Esophagus muscularis mucosa (tissue), 4 donors: Measurements from ENCODE around the gene GALNTL6. TPM values are rescaled to one million over a fixed set of nuclear protein-coding genes. Genes with fewer than 3 reads are reported as not detected.

Experiments
- DNase-seq: peaks from one replicate; pipeline ENCODE4 v3.0.0-alpha.2; 2017; ENCODE audit errors: extremely low spot score
- H3K27ac ChIP-seq, 4 donors: fragments of 200-600 bp; sonication (generic); replicated peaks in 1 of 4; 1 replicate in 3 of 4; 2 replicates in 1 of 4; pipeline ENCODE4 v1.5.1; 2016 to 2019; ENCODE audit warnings: mild to moderate bottlenecking in 1 of 4
- H3K27me3 ChIP-seq, 4 donors: fragments of 200-600 bp; sonication (generic); one replicate each; pipeline versions ENCODE4 v1.5.1 to v1.6.0; 2016 to 2019
- H3K36me3 ChIP-seq, 4 donors: fragments of 200-600 bp; sonication (generic); one replicate each; pipeline ENCODE4 v1.5.1; 2016 to 2019
- H3K4me1 ChIP-seq, 4 donors: fragments of 200-600 bp; sonication (generic); one replicate each; pipeline ENCODE4 v1.5.1; 2016 to 2019
- H3K4me3 ChIP-seq, 4 donors: fragments of 200-600 bp; sonication (generic); 1 replicate in 2 of 4; 2 replicates in 2 of 4; pipeline ENCODE4 v1.5.1; 2016 to 2019; ENCODE audit warnings: mild to moderate bottlenecking in 4 of 4, moderate library complexity in 1 of 4
- H3K9me3 ChIP-seq, 4 donors: fragments of 200-600 bp; sonication (generic); 1 replicate in 3 of 4; 2 replicates in 1 of 4; pipeline ENCODE4 v1.5.1; 2016 to 2019
- EP300 ChIP-seq: sonication (generic); formaldehyde crosslinking; IDR thresholded peaks from one replicate; pipeline ENCODE4 v1.6.1; 2017; ENCODE audit warnings: antibody characterized with exemption
- POLR2A ChIP-seq: fragments of 450-650 bp; IDR thresholded peaks from one replicate; pipeline ENCODE4 v1.6.1; 2017; ENCODE audit warnings: antibody characterized with exemption, moderate library complexity, mild to moderate bottlenecking, low read depth
- POLR2AphosphoS5 ChIP-seq, 2 donors: sonication (generic); formaldehyde crosslinking; IDR thresholded peaks; one replicate each; pipeline ENCODE4 v1.6.1; 2017; ENCODE audit warnings: antibody characterized with exemption in 2 of 2
- WGBS: methylation state at CpG from one replicate; pipeline ENCODE4 v1.1.5; 2018; 5-methylcytosine and 5-hydroxymethylcytosine counted together
- intact Hi-C: fragments of 100-400 bp; cut with DNase I; formaldehyde crosslinking; loops from one replicate; pipeline ENCODE4 v1.15.1; 2023
- total RNA-seq, 4 donors: library from RNA; depleted of rRNA; stranded (reverse); fragments of >200 nt; gene quantifications; one replicate each; pipeline versions ENCODE4 v1.1.0 to v1.2.1, GENCODE V29; 2016
- TF ChIP-seq, protein P1 (sequence below), 3 experiments: fragments of 200-600 bp in 2 of 3; fragments of 450-650 bp in 1 of 3; sonication (generic) in 2 of 3; IDR thresholded peaks; one replicate each; pipeline ENCODE4 v1.5.1; 2017 to 2019; ENCODE audit warnings: antibody characterized with exemption in 3 of 3, mild to moderate bottlenecking in 2 of 3, moderate library complexity in 1 of 3

Gene GALNTL6
- total RNA-seq, 4 donors from 2014 or later, result 0.33 to 0.42 TPM; not detected in 2

DNA sequence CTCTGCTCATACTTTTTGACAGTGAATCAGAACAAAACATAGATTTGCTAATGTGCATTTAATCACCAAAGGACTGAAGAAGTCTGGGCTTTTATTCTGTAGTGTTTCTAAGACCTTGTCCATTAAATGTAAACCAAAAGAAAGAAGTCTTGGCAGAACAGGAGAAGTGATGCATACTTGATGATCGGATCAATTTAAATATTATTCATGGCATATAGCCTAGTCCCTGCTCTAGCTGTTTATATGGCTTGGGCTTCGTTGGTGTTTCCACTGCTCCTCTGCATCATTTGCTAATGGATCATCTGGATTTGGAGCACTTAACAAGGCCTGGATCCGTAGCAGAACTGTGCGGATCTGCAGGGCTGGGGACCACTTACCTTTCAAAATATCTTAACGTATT lies 566.6 kb downstream of the GALNTL6 start:
- Histone ChIP-seq H3K36me3 (no peaks in the 10 kb centered on the region), H3K4me1 (peaks cover 0 to 11% (median 7%) of the 10 kb centered on the region in 4 donors), H3K9me3 (no peaks in the 10 kb centered on the region), H3K27ac (no peak overlapping the region), H3K27me3 (peaks cover 0 to 5% (median 0%) of the 10 kb centered on the region in 4 donors), H3K4me3 (no peak overlapping the region)
- intact Hi-C loops, result no loop called here
- DNase-seq, result no peak
- TF ChIP-seq POLR2A (no peak), POLR2AphosphoS5 (IDR thresholded peaks at IDR 0.05) (no peak), EP300 (no peak)
- TF ChIP-seq, protein P1, sequence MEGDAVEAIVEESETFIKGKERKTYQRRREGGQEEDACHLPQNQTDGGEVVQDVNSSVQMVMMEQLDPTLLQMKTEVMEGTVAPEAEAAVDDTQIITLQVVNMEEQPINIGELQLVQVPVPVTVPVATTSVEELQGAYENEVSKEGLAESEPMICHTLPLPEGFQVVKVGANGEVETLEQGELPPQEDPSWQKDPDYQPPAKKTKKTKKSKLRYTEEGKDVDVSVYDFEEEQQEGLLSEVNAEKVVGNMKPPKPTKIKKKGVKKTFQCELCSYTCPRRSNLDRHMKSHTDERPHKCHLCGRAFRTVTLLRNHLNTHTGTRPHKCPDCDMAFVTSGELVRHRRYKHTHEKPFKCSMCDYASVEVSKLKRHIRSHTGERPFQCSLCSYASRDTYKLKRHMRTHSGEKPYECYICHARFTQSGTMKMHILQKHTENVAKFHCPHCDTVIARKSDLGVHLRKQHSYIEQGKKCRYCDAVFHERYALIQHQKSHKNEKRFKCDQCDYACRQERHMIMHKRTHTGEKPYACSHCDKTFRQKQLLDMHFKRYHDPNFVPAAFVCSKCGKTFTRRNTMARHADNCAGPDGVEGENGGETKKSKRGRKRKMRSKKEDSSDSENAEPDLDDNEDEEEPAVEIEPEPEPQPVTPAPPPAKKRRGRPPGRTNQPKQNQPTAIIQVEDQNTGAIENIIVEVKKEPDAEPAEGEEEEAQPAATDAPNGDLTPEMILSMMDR (IDR thresholded peaks at IDR 0.05), result no peak
- 35% methylated on average over 5 of the region's 5 CpGs for WGBS

DNA sequence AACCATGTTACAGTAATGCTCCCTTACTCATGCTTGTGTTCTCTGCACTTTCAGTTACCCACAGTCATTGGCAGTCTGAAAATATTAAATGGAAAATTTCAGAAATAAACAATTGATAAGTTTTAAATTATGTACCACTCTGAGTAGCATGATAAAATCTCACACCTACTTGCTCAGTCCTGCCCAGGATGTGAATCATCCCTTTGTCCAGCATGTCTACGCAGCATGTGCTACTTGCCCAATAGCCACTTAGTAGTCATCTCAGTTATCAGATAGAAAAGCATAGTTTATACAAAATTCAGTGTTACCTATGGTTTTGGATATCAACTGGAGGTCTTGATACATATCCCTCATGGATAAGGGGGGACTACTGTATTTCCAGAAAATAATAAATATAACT lies 577.1 kb downstream of the GALNTL6 start:
- no peak for DNase-seq
- Histone ChIP-seq H3K4me1 (no peaks in the 10 kb centered on the region), H3K27ac (no peak overlapping the region), H3K36me3 (no peaks in the 10 kb centered on the region), H3K27me3 (peaks cover 0 to 8% (median 0%) of the 10 kb centered on the region in 4 donors), H3K4me3 (no peak overlapping the region), H3K9me3 (no peaks in the 10 kb centered on the region)
- intact Hi-C loops, result no loop called here
- WGBS, result 86% methylated on average over 1 of the region's 1 CpG
- TF ChIP-seq, protein P1 (IDR thresholded peaks at IDR 0.05), result no peak
- TF ChIP-seq EP300, result no peak
- no peak for TF ChIP-seq POLR2AphosphoS5 (IDR thresholded peaks at IDR 0.05)
- TF ChIP-seq POLR2A, result no peak

DNA sequence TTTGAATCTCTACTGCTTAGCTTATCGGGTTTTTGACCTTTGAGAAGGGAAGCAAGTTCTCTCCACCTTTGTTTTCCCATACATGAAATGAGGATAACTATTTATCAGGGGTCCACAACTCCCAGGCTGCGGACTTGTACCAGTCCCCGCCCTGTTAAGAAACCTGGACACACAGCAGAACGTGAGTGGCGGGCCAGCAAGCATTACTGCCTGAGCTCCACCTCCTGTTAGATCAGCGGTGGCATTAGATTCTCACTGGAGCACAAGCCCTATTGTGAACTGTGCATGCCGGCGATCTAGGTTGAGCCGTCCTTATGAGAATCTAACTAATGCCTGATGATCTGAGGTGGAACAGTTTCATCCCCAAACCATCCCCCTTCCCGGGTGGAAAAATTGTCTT lies 579.5 kb downstream of the GALNTL6 start:
- Histone ChIP-seq H3K9me3 (no peaks in the 10 kb centered on the region), H3K27ac (no peak overlapping the region), H3K27me3 (peaks cover 0 to 4% (median 0%) of the 10 kb centered on the region in 4 donors), H3K4me1 (no peaks in the 10 kb centered on the region), H3K4me3 (no peak overlapping the region), H3K36me3 (no peaks in the 10 kb centered on the region)
- TF ChIP-seq POLR2A (no peak), POLR2AphosphoS5 (IDR thresholded peaks at IDR 0.05) (no peak), EP300 (no peak)
- TF ChIP-seq, protein P1 (IDR thresholded peaks at IDR 0.05), result no peak
- intact Hi-C loops, result no loop called here
- 85% methylated on average over 8 of the region's 10 CpGs for WGBS
- no peak for DNase-seq

DNA sequence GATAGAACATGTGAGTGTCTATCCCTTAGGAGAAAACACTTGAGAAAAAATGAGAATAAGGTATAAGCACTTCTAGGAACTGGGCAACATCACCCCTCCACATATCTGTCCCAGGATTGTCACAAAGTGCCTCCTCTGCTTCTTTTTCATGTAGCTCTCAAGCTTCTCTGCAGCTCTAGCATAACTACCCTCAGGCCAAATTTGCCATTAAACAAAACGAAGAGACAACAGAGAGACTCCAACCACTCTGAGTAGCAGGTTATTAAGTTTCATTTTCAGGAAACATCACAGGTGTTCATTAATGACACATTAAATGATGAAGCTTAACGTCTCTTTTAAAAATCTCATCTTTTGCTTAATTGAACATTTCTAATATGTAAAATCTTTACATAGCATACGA lies 580.0 kb downstream of the GALNTL6 start:
- no peak for DNase-seq
- Histone ChIP-seq H3K4me3 (no peak overlapping the region), H3K27me3 (no peaks in the 10 kb centered on the region), H3K9me3 (no peaks in the 10 kb centered on the region), H3K27ac (no peak overlapping the region), H3K36me3 (no peaks in the 10 kb centered on the region), H3K4me1 (no peaks in the 10 kb centered on the region)
- intact Hi-C loops, result no loop called here
- 74% methylated on average over 3 of the region's 3 CpGs for WGBS
- TF ChIP-seq, protein P1 (IDR thresholded peaks at IDR 0.05), result no peak
- TF ChIP-seq POLR2AphosphoS5 (IDR thresholded peaks at IDR 0.05) (no peak), EP300 (no peak), POLR2A (no peak)

DNA sequence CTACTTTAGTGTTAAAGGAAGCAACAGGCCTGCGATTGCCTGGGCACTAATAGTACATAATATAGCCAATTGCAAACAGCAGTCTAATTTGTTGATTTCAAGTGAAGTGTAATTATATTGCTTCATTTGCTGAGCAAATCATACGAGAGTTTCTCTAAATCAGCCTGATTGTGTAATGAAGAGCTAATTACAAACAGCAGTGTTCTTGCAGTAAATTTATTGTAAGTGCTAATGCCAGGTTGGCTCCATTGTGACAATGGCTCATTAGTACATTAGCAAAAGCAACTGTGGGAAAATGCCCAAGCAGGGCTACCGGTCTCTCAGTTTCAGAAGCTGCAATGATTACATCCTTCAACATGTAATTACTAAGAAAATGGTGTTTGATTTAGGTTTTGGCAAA lies 591.5 kb downstream of the GALNTL6 start:
- 86% methylated on average over 3 of the region's 3 CpGs for WGBS
- Histone ChIP-seq H3K9me3 (no peaks in the 10 kb centered on the region), H3K36me3 (no peaks in the 10 kb centered on the region), H3K27me3 (no peaks in the 10 kb centered on the region), H3K4me3 (no peak overlapping the region), H3K4me1 (no peaks in the 10 kb centered on the region), H3K27ac (no peak overlapping the region)
- TF ChIP-seq, protein P1 (IDR thresholded peaks at IDR 0.05), result no peak
- TF ChIP-seq EP300 (no peak), POLR2AphosphoS5 (IDR thresholded peaks at IDR 0.05) (no peak)
- intact Hi-C loops, result no loop called here
- DNase-seq, result no peak
